B cell (primary cell): ENCODE data around the gene ELAVL2. TPM values are rescaled to one million over a fixed set of nuclear protein-coding genes. Genes with fewer than 3 reads are reported as not detected.

ENCODE experiments used
- ATAC-seq: fragments of 200-7000 bp; cut with Tn5 transposase; one replicate; pipeline ENCODE4 v1.10.0; 2021; ENCODE audit warnings: low read depth, mild to moderate bottlenecking, moderate number of reproducible peaks, moderate library complexity
- CTCF ChIA-PET: fragments of 350-600 bp; sonication (Branson Sonifier 250); formaldehyde crosslinking; loops from one replicate; lab custom pipeline; 2021; ENCODE audit warnings: antibody characterized with exemption, inconsistent platforms; lab: Charles Lee
- POLR2A ChIA-PET: fragments of 350-600 bp; sonication (Branson Sonifier 250); formaldehyde crosslinking; loops from one replicate; lab custom pipeline; 2021; ENCODE audit warnings: antibody characterized with exemption; lab: Charles Lee
- DNase-seq: peaks from one replicate; pipeline ENCODE4 v3.0.0; 2013
- H2AFZ ChIP-seq: 2 replicates; pipeline ENCODE4 v1.6.1; 2012; ENCODE audit warnings: mild to moderate bottlenecking, low read depth, low read length; ENCODE audit not compliant: insufficient read depth, poor library complexity, severe bottlenecking
- H3K27ac ChIP-seq, 2 donors: 1 replicate in 1 of 2; 2 replicates in 1 of 2; pipeline ENCODE4 v1.5.1; 2012 to 2013; ENCODE audit warnings: low read length in 2 of 2, mild to moderate bottlenecking in 2 of 2, moderate library complexity in 1 of 2
- H3K27me3 ChIP-seq, 4 experiments: fragments of 200-600 bp in 1 of 4; sonication (generic) in 1 of 4; replicated peaks in 1 of 4; 1 replicate in 2 of 4; 2 replicates in 2 of 4; pipeline versions ENCODE4 v1.6.1 to v1.7.0; 2013 to 2016; ENCODE audit warnings: low read length in 3 of 4, mild to moderate bottlenecking in 2 of 4, mixed read lengths in 1 of 4, moderate library complexity in 1 of 4; ENCODE audit not compliant: insufficient read depth in 4 of 4, control insufficient read depth in 3 of 4; ENCODE audit errors: control extremely low read depth in 1 of 4
- H3K36me3 ChIP-seq, 2 experiments: replicated peaks in 1 of 2; 1 replicate in 1 of 2; 2 replicates in 1 of 2; pipeline versions ENCODE4 v1.6.1 to v1.7.1; 2013; ENCODE audit warnings: low read length in 1 of 2; ENCODE audit not compliant: insufficient read depth in 2 of 2, control insufficient read depth in 1 of 2; ENCODE audit errors: control extremely low read depth in 1 of 2, extremely low read depth in 1 of 2
- H3K4me1 ChIP-seq, 2 donors: fragments of 200-600 bp in 1 of 2; sonication (generic) in 1 of 2; 1 replicate in 1 of 2; 2 replicates in 1 of 2; pipeline versions ENCODE4 v1.5.1 to v1.6.1; 2013 to 2017; ENCODE audit warnings: low read length in 2 of 2; ENCODE audit not compliant: control insufficient read depth in 2 of 2, insufficient read depth in 2 of 2
- H3K4me2 ChIP-seq: replicated peaks from 2 replicates; pipeline ENCODE3; 2012; ENCODE audit warnings: mild to moderate bottlenecking, low read depth, low read length; ENCODE audit not compliant: poor library complexity, severe bottlenecking
- H3K4me3 ChIP-seq, 5 experiments: fragments of 200-600 bp in 1 of 5; sonication (generic) in 1 of 5; 1 replicate in 3 of 5; 2 replicates in 2 of 5; pipeline versions ENCODE4 v1.5.1 to v1.7.0; 2011 to 2016; ENCODE audit warnings: low read length in 4 of 5, mild to moderate bottlenecking in 4 of 5, low read depth in 2 of 5, control low read depth in 1 of 5, moderate library complexity in 1 of 5; ENCODE audit not compliant: insufficient read depth in 1 of 5; ENCODE audit errors: control extremely low read depth in 1 of 5, extremely low read depth in 1 of 5
- H3K79me2 ChIP-seq: fragments of 200-600 bp; sonication (generic); one replicate; pipeline ENCODE4 v1.6.0; 2016; ENCODE audit warnings: low read length; ENCODE audit not compliant: control insufficient read depth, insufficient read depth
- H3K9ac ChIP-seq: fragments of 200-600 bp; sonication (generic); 2 replicates; pipeline ENCODE4 v1.6.1; 2017; ENCODE audit warnings: mild to moderate bottlenecking, low read length, moderate library complexity
- H3K9me3 ChIP-seq, 3 donors: one replicate each; pipeline versions ENCODE4 v1.6.1 to v1.7.1; 2013; ENCODE audit warnings: low read length in 2 of 3; ENCODE audit not compliant: control insufficient read depth in 2 of 3, insufficient read depth in 1 of 3; ENCODE audit errors: control extremely low read depth in 1 of 3
- H4K20me1 ChIP-seq: 2 replicates; pipeline ENCODE4 v1.6.0; 2012; ENCODE audit warnings: mild to moderate bottlenecking, low read length; ENCODE audit not compliant: insufficient read depth, control insufficient read depth, poor library complexity, severe bottlenecking
- H3K27ac Mint-ChIP-seq: one replicate; pipeline ENCODE4 v1.8.0; 2021; ENCODE audit warnings: mixed read lengths
- H3K27me3 Mint-ChIP-seq: one replicate; pipeline ENCODE4 v1.8.0; 2021; ENCODE audit warnings: mixed read lengths
- H3K4me1 Mint-ChIP-seq: one replicate; pipeline ENCODE4 v1.8.0; 2021; ENCODE audit warnings: mixed read lengths
- H3K4me3 Mint-ChIP-seq: one replicate; pipeline ENCODE4 v1.8.0; 2021; ENCODE audit warnings: mixed read lengths
- H3K9me3 Mint-ChIP-seq: one replicate; pipeline ENCODE4 v1.8.0; 2022; ENCODE audit warnings: mixed read lengths; ENCODE audit not compliant: insufficient read depth
- CTCF ChIP-seq: fragments of 200-600 bp; IDR thresholded peaks from one replicate; pipeline ENCODE4 v1.8.0; 2022; ENCODE audit warnings: antibody characterized with exemption, mild to moderate bottlenecking
- EZH2 ChIP-seq: IDR thresholded peaks from 2 replicates; pipeline ENCODE4 v1.6.1; 2012; ENCODE audit warnings: borderline replicate concordance, low read depth, mild to moderate bottlenecking, moderate library complexity, low read length; ENCODE audit not compliant: insufficient read depth, poor library complexity, severe bottlenecking
- WGBS: methylation state at CpG from one replicate; pipeline ENCODE4 v1.1.5; 2013; ENCODE audit warnings: missing lambda C conversion rate; ENCODE audit not compliant: insufficient coverage; 5-methylcytosine and 5-hydroxymethylcytosine counted together
- intact Hi-C: fragments of 100-400 bp; cut with micrococcal nuclease; formaldehyde crosslinking; loops from one replicate; pipeline ENCODE4 v1.10.0; 2022
- polyA plus RNA-seq: library from polyadenylated mRNA; depleted of rRNA; stranded (reverse); fragments of >200 nt; gene quantifications from 2 replicates; pipeline ENCODE4 v1.2.3, GENCODE V29; 2012
- total RNA-seq, 2 donors: library from RNA; stranded (reverse); fragments of 120-200 nt in 1 of 2; gene quantifications; 1 replicate in 1 of 2; 2 replicates in 1 of 2; pipeline versions ENCODE4 v1.2.3 to v1.2.4, GENCODE V29; 2013 to 2022

ELAVL2 gene
- total and polyA plus RNA-seq, 2 donors (not counting 1 experiment from before 2014, with no cell fraction given), result not detected

- no peaks in the 10 kb centered on the region for H3K4me1 Mint-ChIP-seq
- Histone ChIP-seq H4K20me1 (no peaks in the 10 kb centered on the region), H3K36me3 (no peaks in the 10 kb centered on the region), H3K9me3 (peaks cover 0 to 18% (median 0%) of the 10 kb centered on the region in 3 donors), H3K4me2 (no peak overlapping the region), H3K4me3 (no peak overlapping the region), H3K27me3 (peaks cover 0 to 13% (median 2%) of the 10 kb centered on the region in 4 experiments), H3K4me1 (no peaks in the 10 kb centered on the region), H2AFZ (no peak overlapping the region), H3K27ac (no peak overlapping the region), H3K79me2 (no peaks in the 10 kb centered on the region), H3K9ac (no peak overlapping the region)
- DNase-seq (no peak), ATAC-seq (no peak)
- ChIA-PET CTCF (no interaction called here), POLR2A (no interaction called here)
- WGBS, result 15% methylated on average over 60 of the region's 62 CpGs
- TF ChIP-seq EZH2 (no peak), CTCF (no peak)
- H3K4me3 Mint-ChIP-seq, result no peak overlapping the region
- H3K27ac Mint-ChIP-seq, result no peak overlapping the region
- peaks cover 11% of the 10 kb centered on the region for H3K27me3 Mint-ChIP-seq
- peaks cover 2% of the 10 kb centered on the region for H3K9me3 Mint-ChIP-seq
- intact Hi-C loops, result no loop called here
Measured at GRCh38 chr9:23850690-23851629, 24.9 kb upstream of the ELAVL2 start.

GRCh38 chr9:23850242-23850689 lies 24.2 kb upstream of the ELAVL2 start:
- no peak for TF ChIP-seq EZH2
- no peak for TF ChIP-seq CTCF
- WGBS, result 10% methylated on average over 11 of the region's 17 CpGs
- H3K9me3 Mint-ChIP-seq, result peaks cover 2% of the 10 kb centered on the region

More at GRCh38 chr9:23850242-23850689, 24.2 kb upstream of the ELAVL2 start:
- Mint-ChIP-seq H3K4me3 (no peak overlapping the region), H3K4me1 (no peaks in the 10 kb centered on the region), H3K27me3 (peaks cover 11% of the 10 kb centered on the region), H3K27ac (no peak overlapping the region)
- Histone ChIP-seq H3K9me3 (peaks cover 0 to 18% (median 0%) of the 10 kb centered on the region in 3 donors), H3K9ac (no peak overlapping the region), H3K4me3 (no peak overlapping the region), H3K79me2 (no peaks in the 10 kb centered on the region), H3K4me1 (no peaks in the 10 kb centered on the region), H4K20me1 (no peaks in the 10 kb centered on the region), H3K36me3 (no peaks in the 10 kb centered on the region), H3K27me3 (peaks cover 0 to 13% (median 2%) of the 10 kb centered on the region in 4 experiments), H2AFZ (no peak overlapping the region), H3K27ac (no peak overlapping the region), H3K4me2 (no peak overlapping the region)
- no peak for DNase-seq
- POLR2A ChIA-PET, result no interaction called here
- no peak for ATAC-seq
- CTCF ChIA-PET, result no interaction called here
- intact Hi-C loops, result no loop called here
